Liver (tissue), 9 donors: Measurements from ENCODE around the gene ZNF518A. TPM values are rescaled to one million over a fixed set of nuclear protein-coding genes. Genes with fewer than 3 reads are reported as not detected.

Experiments
- DNase-seq: peaks from one replicate; pipeline ENCODE4 v3.0.0-alpha.2; 2017; ENCODE audit warnings: low spot score
- H3K27ac ChIP-seq, 2 donors: one replicate each; pipeline ENCODE4 v1.7.0; 2013; ENCODE audit warnings: inconsistent platforms in 2 of 2, low read length in 2 of 2, control low read depth in 1 of 2, low read depth in 1 of 2, mild to moderate bottlenecking in 1 of 2
- H3K27me3 ChIP-seq, 4 donors: one replicate each; pipeline versions ENCODE4 v1.6.1 to v1.7.0; 2013; ENCODE audit warnings: low read length in 3 of 4, inconsistent platforms in 1 of 4, mild to moderate bottlenecking in 1 of 4, moderate library complexity in 1 of 4; ENCODE audit not compliant: control insufficient read depth in 4 of 4, insufficient read depth in 4 of 4
- H3K36me3 ChIP-seq, 4 donors: one replicate each; pipeline versions ENCODE4 v1.6.1 to v1.7.0; 2013; ENCODE audit warnings: low read length in 3 of 4, mild to moderate bottlenecking in 3 of 4, low read depth in 1 of 4, moderate library complexity in 1 of 4; ENCODE audit not compliant: control insufficient read depth in 4 of 4, insufficient read depth in 3 of 4
- H3K4me1 ChIP-seq, 4 donors: one replicate each; pipeline versions ENCODE4 v1.6.1 to v1.7.0; 2013; ENCODE audit warnings: low read length in 3 of 4, mild to moderate bottlenecking in 3 of 4, moderate library complexity in 1 of 4; ENCODE audit not compliant: control insufficient read depth in 4 of 4, insufficient read depth in 4 of 4
- H3K4me3 ChIP-seq, 3 donors: one replicate each; pipeline versions ENCODE4 v1.6.1 to v1.7.0; 2013; ENCODE audit warnings: low read length in 3 of 3, control low read depth in 1 of 3, low read depth in 1 of 3, mild to moderate bottlenecking in 1 of 3
- H3K9ac ChIP-seq, 2 donors: one replicate each; pipeline ENCODE4 v1.7.0; 2013; ENCODE audit warnings: low read length in 2 of 2, mild to moderate bottlenecking in 2 of 2, moderate library complexity in 2 of 2, control low read depth in 1 of 2, low read depth in 1 of 2
- H3K9me3 ChIP-seq, 4 donors: one replicate each; pipeline versions ENCODE4 v1.6.1 to v1.7.0; 2013; ENCODE audit warnings: low read length in 3 of 4; ENCODE audit not compliant: control insufficient read depth in 4 of 4
- EGR1 ChIP-seq, 2 donors: IDR thresholded peaks; 2 replicates each; pipeline ENCODE4 v1.6.1; 2016 to 2018; ENCODE audit warnings: antibody characterized with exemption in 2 of 2, low read depth in 2 of 2
- FOXA2 ChIP-seq: IDR thresholded peaks from 2 replicates; pipeline ENCODE4 v1.6.1; 2016; ENCODE audit warnings: antibody characterized with exemption
- GABPA ChIP-seq, 2 donors: IDR thresholded peaks in 1 of 2; conservative IDR thresholded peaks in 1 of 2; 2 replicates each; pipeline ENCODE4 v1.6.1; 2016; ENCODE audit warnings: antibody characterized with exemption in 2 of 2, mild to moderate bottlenecking in 1 of 2, moderate library complexity in 1 of 2
- HNF4A ChIP-seq, 2 donors: conservative IDR thresholded peaks; 2 replicates each; pipeline ENCODE4 v1.6.1; 2016; ENCODE audit warnings: antibody characterized with exemption in 2 of 2, mild to moderate bottlenecking in 2 of 2
- HNF4G ChIP-seq: IDR thresholded peaks from 2 replicates; pipeline ENCODE4 v1.6.1; 2016; ENCODE audit warnings: antibody characterized with exemption
- JUND ChIP-seq, 2 donors: IDR thresholded peaks; 2 replicates each; pipeline ENCODE4 v1.6.1; 2016; ENCODE audit warnings: antibody characterized with exemption in 2 of 2
- NR2F2 ChIP-seq: IDR thresholded peaks from 2 replicates; pipeline ENCODE4 v1.6.1; 2016; ENCODE audit warnings: antibody characterized with exemption
- RAD21 ChIP-seq, 2 donors: IDR thresholded peaks; 2 replicates each; pipeline ENCODE4 v1.6.1; 2016; ENCODE audit warnings: antibody characterized with exemption in 2 of 2, mild to moderate bottlenecking in 2 of 2
- RXRA ChIP-seq, 2 donors: IDR thresholded peaks; 2 replicates each; pipeline ENCODE4 v1.6.1; 2017 to 2018; ENCODE audit warnings: antibody characterized with exemption in 2 of 2, mild to moderate bottlenecking in 1 of 2
- SP1 ChIP-seq: IDR thresholded peaks from 2 replicates; pipeline ENCODE4 v1.6.1; 2018; ENCODE audit warnings: antibody characterized with exemption, mild to moderate bottlenecking
- TAF1 ChIP-seq: conservative IDR thresholded peaks from 2 replicates; pipeline ENCODE4 v1.6.1; 2016; ENCODE audit warnings: antibody characterized with exemption, mild to moderate bottlenecking
- YY1 ChIP-seq: IDR thresholded peaks from 2 replicates; pipeline ENCODE4 v1.6.1; 2016; ENCODE audit warnings: antibody characterized with exemption, mild to moderate bottlenecking
- WGBS: extraction: QIAGEN DNeasy Blood & Tissue Kit; methylation state at CpG from one replicate; pipeline ENCODE4 v1.1.7; 2013; 5-methylcytosine and 5-hydroxymethylcytosine counted together
- polyA plus RNA-seq, 2 donors: library from polyadenylated mRNA; stranded (reverse) in 1 of 2; unstranded in 1 of 2; fragments of 200-250 nt in 1 of 2; fragments of >200 nt in 1 of 2; fragmentation: Nextera tagmentation in 1 of 2; extraction: Ambion mirVana in 1 of 2; gene quantifications; one replicate each; pipeline versions ENCODE4 v1.2.1 to v1.2.3, GENCODE V29; 2013 to 2015
- total RNA-seq, 2 donors: library from RNA; depleted of rRNA; stranded (reverse); fragments of >200 nt; gene quantifications; one replicate each; pipeline ENCODE4 v1.2.3, GENCODE V29; 2014
- TF ChIP-seq, protein P1 (sequence below): IDR thresholded peaks from 2 replicates; pipeline ENCODE4 v1.6.1; 2016; ENCODE audit warnings: antibody characterized with exemption
- TF ChIP-seq, protein P2 (sequence below): fragments of 150-350 bp; IDR thresholded peaks from 2 replicates; pipeline ENCODE4 v1.5.1; 2017; ENCODE audit warnings: improper control_type of control experiment, low read depth, low read length; ENCODE audit not compliant: missing input control
- TF ChIP-seq, protein P3 (sequence below): IDR thresholded peaks from 2 replicates; pipeline ENCODE4 v1.6.1; 2016; ENCODE audit warnings: antibody characterized with exemption
- donor health status: healthy.
- donor health status: healthy.
- donor health status: healthy.
- donor health status: healthy.
- donor health status: healthy.

ZNF518A gene
- total and polyA plus RNA-seq, 4 donors, result 1.8 to 23.0 (median 13.6) TPM

DNA sequence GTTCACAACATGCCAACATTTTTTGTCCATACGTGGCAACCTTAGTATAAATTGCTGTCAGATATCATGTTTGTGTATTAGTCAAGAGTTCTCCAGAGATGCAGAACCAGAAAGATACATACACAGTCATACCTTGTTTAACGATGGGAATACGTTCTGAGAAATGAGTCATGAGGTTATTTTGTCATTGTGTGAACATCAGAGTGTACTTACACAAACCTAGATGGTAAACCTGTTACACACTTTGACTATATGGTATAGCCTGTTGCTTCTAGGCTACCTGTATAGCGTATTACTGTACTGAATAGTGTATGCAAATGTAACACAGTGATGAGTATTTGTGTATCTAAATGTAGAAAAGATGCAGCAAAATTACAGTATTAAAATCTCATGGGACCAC is 22.3 kb downstream of the ZNF518A start:
- H3K36me3 ChIP-seq, result peaks cover 10 to 64% (median 50%) of the 10 kb centered on the region in 4 donors
- no peaks in the 10 kb centered on the region for H3K4me1 ChIP-seq
- 94% methylated on average over 4 of the region's 4 CpGs for WGBS
- no peak overlapping the region for H3K27ac ChIP-seq
- TF ChIP-seq JUND (IDR thresholded peaks at IDR 0.05), result no peak
- TF ChIP-seq EGR1 (IDR thresholded peaks at IDR 0.05; ENCODE audit: low read depth in 2 of 2), result no peak
- TF ChIP-seq, protein P1, sequence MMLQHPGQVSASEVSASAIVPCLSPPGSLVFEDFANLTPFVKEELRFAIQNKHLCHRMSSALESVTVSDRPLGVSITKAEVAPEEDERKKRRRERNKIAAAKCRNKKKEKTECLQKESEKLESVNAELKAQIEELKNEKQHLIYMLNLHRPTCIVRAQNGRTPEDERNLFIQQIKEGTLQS, result no peak
- TF ChIP-seq, protein P2, sequence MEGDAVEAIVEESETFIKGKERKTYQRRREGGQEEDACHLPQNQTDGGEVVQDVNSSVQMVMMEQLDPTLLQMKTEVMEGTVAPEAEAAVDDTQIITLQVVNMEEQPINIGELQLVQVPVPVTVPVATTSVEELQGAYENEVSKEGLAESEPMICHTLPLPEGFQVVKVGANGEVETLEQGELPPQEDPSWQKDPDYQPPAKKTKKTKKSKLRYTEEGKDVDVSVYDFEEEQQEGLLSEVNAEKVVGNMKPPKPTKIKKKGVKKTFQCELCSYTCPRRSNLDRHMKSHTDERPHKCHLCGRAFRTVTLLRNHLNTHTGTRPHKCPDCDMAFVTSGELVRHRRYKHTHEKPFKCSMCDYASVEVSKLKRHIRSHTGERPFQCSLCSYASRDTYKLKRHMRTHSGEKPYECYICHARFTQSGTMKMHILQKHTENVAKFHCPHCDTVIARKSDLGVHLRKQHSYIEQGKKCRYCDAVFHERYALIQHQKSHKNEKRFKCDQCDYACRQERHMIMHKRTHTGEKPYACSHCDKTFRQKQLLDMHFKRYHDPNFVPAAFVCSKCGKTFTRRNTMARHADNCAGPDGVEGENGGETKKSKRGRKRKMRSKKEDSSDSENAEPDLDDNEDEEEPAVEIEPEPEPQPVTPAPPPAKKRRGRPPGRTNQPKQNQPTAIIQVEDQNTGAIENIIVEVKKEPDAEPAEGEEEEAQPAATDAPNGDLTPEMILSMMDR, result no peak
- TF ChIP-seq RAD21 (IDR thresholded peaks at IDR 0.05), result no peak
- TF ChIP-seq, protein P3, sequence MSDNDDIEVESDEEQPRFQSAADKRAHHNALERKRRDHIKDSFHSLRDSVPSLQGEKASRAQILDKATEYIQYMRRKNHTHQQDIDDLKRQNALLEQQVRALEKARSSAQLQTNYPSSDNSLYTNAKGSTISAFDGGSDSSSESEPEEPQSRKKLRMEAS, result no peak
- no peak for TF ChIP-seq RXRA (IDR thresholded peaks at IDR 0.05)
- TF ChIP-seq SP1, result no peak
- TF ChIP-seq YY1, result no peak
- TF ChIP-seq HNF4G, result no peak
- TF ChIP-seq FOXA2, result no peak
- no peak for TF ChIP-seq HNF4A (conservative IDR thresholded peaks at IDR 0.05)
- no peak overlapping the region for H3K9ac ChIP-seq
- H3K27me3 ChIP-seq, result no peaks in the 10 kb centered on the region
- H3K4me3 ChIP-seq, result no peak overlapping the region
- DNase-seq, result no peak
- H3K9me3 ChIP-seq, result no peaks in the 10 kb centered on the region

DNA sequence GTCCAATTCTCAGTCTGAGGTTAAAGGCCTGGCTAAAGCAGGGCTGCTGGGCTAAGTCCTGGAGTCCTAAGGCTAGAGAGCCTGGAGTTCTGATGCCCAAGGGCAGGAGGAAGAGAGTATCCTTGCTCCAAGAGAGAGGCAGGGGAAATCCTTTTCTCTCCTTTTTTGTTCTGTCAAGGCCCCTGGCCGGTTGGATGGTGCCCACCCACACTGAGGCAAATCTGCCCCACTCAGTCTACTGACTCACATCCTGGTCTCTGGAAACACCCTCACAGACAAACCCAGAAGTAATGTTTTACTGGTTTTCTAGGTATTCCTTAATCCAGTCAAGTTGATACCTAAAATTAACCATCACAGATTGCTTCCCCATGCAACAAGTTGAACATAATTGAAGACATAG is 23.0 kb downstream of the ZNF518A start:
- H3K36me3 ChIP-seq, result peaks cover 10 to 66% (median 47%) of the 10 kb centered on the region in 4 donors
- H3K4me1 ChIP-seq, result no peaks in the 10 kb centered on the region
- no peaks in the 10 kb centered on the region for H3K9me3 ChIP-seq

DNA sequence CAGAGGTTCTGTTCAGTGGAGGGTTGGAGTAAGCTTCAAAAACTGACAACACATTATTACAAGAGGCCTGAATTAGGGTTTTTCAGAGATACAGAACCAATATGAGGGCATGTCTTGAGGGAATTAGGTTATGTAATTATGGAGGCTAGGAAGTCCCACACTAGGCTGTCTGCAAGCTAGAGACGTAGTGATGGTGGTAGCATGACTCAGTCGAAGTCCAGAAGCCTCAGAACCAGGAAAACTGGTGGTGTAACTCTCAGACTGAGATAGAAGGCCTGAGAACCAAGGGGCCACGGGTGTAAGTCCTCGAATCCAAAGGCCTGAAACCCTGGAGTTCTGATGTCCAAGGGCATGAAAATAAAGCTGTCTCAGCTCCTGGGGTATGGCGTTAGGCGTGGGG is 35.6 kb downstream of the ZNF518A start:
- WGBS, result 97% methylated on average over 6 of the region's 6 CpGs
- peaks cover 2 to 9% (median 4%) of the 10 kb centered on the region in 4 donors for H3K9me3 ChIP-seq
- H3K4me1 ChIP-seq, result no peaks in the 10 kb centered on the region
- TF ChIP-seq GABPA (IDR thresholded peaks at IDR 0.05 in 1 of 2, conservative IDR thresholded peaks at IDR 0.05 in 1 of 2), result no peak
- no peak for TF ChIP-seq JUND (IDR thresholded peaks at IDR 0.05)
- TF ChIP-seq, protein P3, result no peak
- TF ChIP-seq TAF1, result no peak
- no peak for TF ChIP-seq SP1
- no peak for TF ChIP-seq NR2F2
- TF ChIP-seq, protein P2, result no peak
- TF ChIP-seq HNF4G, result no peak
- H3K4me3 ChIP-seq, result no peak overlapping the region
- no peak for DNase-seq
- peaks cover 0 to 3% (median 0%) of the 10 kb centered on the region in 4 donors for H3K36me3 ChIP-seq
- H3K27me3 ChIP-seq, result no peaks in the 10 kb centered on the region
- no peak overlapping the region for H3K9ac ChIP-seq
- no peak overlapping the region for H3K27ac ChIP-seq

More for the DNA sequence above, 23.0 kb downstream of the ZNF518A start:
- H3K9ac ChIP-seq, result no peak overlapping the region
- no peak for DNase-seq
- no peak overlapping the region for H3K4me3 ChIP-seq
- no peak for TF ChIP-seq JUND (IDR thresholded peaks at IDR 0.05)
- TF ChIP-seq RAD21 (IDR thresholded peaks at IDR 0.05), result no peak
- no peak for TF ChIP-seq HNF4A (conservative IDR thresholded peaks at IDR 0.05)
- no peak for TF ChIP-seq NR2F2
- WGBS, result 85% methylated on average over 1 of the region's 1 CpG
- no peaks in the 10 kb centered on the region for H3K27me3 ChIP-seq
- H3K27ac ChIP-seq, result no peak overlapping the region
